HUES64 (cell line): Measurements from ENCODE around the gene RASGRF1.

Experiments used
- H3K27ac ChIP-seq: 2 replicates; pipeline ENCODE4 v1.7.0; 2013; ENCODE audit warnings: low read depth, low read length, inconsistent platforms
- H3K27me3 ChIP-seq: 2 replicates; pipeline ENCODE4 v1.6.1; 2013; ENCODE audit warnings: mild to moderate bottlenecking, low read length; ENCODE audit not compliant: insufficient read depth
- H3K36me3 ChIP-seq: 2 replicates; pipeline ENCODE4 v1.6.1; 2013; ENCODE audit warnings: mild to moderate bottlenecking, low read length; ENCODE audit not compliant: insufficient read depth
- H3K4me1 ChIP-seq: 2 replicates; pipeline ENCODE4 v1.6.1; 2013; ENCODE audit warnings: mild to moderate bottlenecking, low read length, moderate library complexity; ENCODE audit not compliant: insufficient read depth
- H3K4me3 ChIP-seq: 2 replicates; pipeline ENCODE4 v1.5.1; 2013; ENCODE audit warnings: mild to moderate bottlenecking, low read length, moderate library complexity
- H3K9ac ChIP-seq: 2 replicates; pipeline ENCODE4 v1.6.1; 2013; ENCODE audit warnings: mild to moderate bottlenecking, low read depth, low read length
- H3K9me3 ChIP-seq: 2 replicates; pipeline ENCODE4 v1.6.1; 2013; ENCODE audit warnings: low read depth, low read length; ENCODE audit not compliant: insufficient read depth
- WGBS: fragments of 150-250, 120-280 bp; methylation state at CpG from one replicate; pipeline ENCODE4 v1.1.7; 2013; ENCODE audit warnings: missing lambda C conversion rate; 5-methylcytosine and 5-hydroxymethylcytosine counted together

Gene RASGRF1

GRCh38 chr15:79083154-79083553, 7.4 kb downstream of the RASGRF1 start:
- Histone ChIP-seq H3K27me3 (peaks cover 60% of the 10 kb centered on the region), H3K4me3 (no peak overlapping the region), H3K4me1 (no peaks in the 10 kb centered on the region), H3K36me3 (no peaks in the 10 kb centered on the region), H3K9ac (no peak overlapping the region), H3K9me3 (no peaks in the 10 kb centered on the region), H3K27ac (no peak overlapping the region)
- 93% methylated on average over 14 of the region's 14 CpGs for WGBS

GRCh38 chr15:79082363-79083070, 8.1 kb downstream of the RASGRF1 start:
- Histone ChIP-seq H3K27ac (no peak overlapping the region), H3K4me3 (no peak overlapping the region), H3K9me3 (no peaks in the 10 kb centered on the region), H3K36me3 (no peaks in the 10 kb centered on the region), H3K4me1 (no peaks in the 10 kb centered on the region), H3K9ac (no peak overlapping the region), H3K27me3 (peaks cover 53% of the 10 kb centered on the region)
- WGBS, result 85% methylated on average over 6 of the region's 6 CpGs

GRCh38 chr15:79078763-79079410, 11.7 kb downstream of the RASGRF1 start:
- Histone ChIP-seq H3K9me3 (no peaks in the 10 kb centered on the region), H3K4me3 (no peak overlapping the region), H3K27ac (no peak overlapping the region), H3K9ac (no peak overlapping the region), H3K4me1 (no peaks in the 10 kb centered on the region), H3K27me3 (peaks cover 17% of the 10 kb centered on the region), H3K36me3 (no peaks in the 10 kb centered on the region)
- WGBS, result 90% methylated on average over 11 of the region's 11 CpGs

- no peak overlapping the region for H3K27ac ChIP-seq
- no peak overlapping the region for H3K4me3 ChIP-seq
- 91% methylated on average over 5 of the region's 5 CpGs for WGBS
- H3K9me3 ChIP-seq, result no peaks in the 10 kb centered on the region
- peaks cover 9% of the 10 kb centered on the region for H3K27me3 ChIP-seq
- H3K36me3 ChIP-seq, result no peaks in the 10 kb centered on the region
- no peak overlapping the region for H3K9ac ChIP-seq
- no peaks in the 10 kb centered on the region for H3K4me1 ChIP-seq
These were observed 12.6 kb downstream of the RASGRF1 start for GRCh38 chr15:79078003-79078402.

- Histone ChIP-seq H3K4me3 (no peak overlapping the region), H3K9ac (no peak overlapping the region), H3K36me3 (no peaks in the 10 kb centered on the region), H3K4me1 (no peaks in the 10 kb centered on the region), H3K27me3 (peaks cover 3% of the 10 kb centered on the region; the same call in 1 of the 2 replicates), H3K9me3 (no peaks in the 10 kb centered on the region), H3K27ac (no peak overlapping the region)
- WGBS, result 72% methylated on average over 6 of the region's 6 CpGs
These were observed 13.9 kb downstream of the RASGRF1 start for GRCh38 chr15:79076661-79077060.

- H3K36me3 ChIP-seq, result no peaks in the 10 kb centered on the region
- H3K27ac ChIP-seq, result no peak overlapping the region
- H3K4me1 ChIP-seq, result no peaks in the 10 kb centered on the region
- no peaks in the 10 kb centered on the region for H3K27me3 ChIP-seq
- H3K4me3 ChIP-seq, result no peak overlapping the region
- 97% methylated on average over 2 of the region's 2 CpGs for WGBS
- no peaks in the 10 kb centered on the region for H3K9me3 ChIP-seq
- H3K9ac ChIP-seq, result no peak overlapping the region
These were observed 15.3 kb downstream of the RASGRF1 start for GRCh38 chr15:79075256-79075655.

GRCh38 chr15:79073336-79073735, 17.2 kb downstream of the RASGRF1 start:
- no peaks in the 10 kb centered on the region for H3K9me3 ChIP-seq
- no peak overlapping the region for H3K4me3 ChIP-seq
- H3K36me3 ChIP-seq, result no peaks in the 10 kb centered on the region
- H3K9ac ChIP-seq, result no peak overlapping the region
- WGBS, result 94% methylated on average over 9 of the region's 9 CpGs
- no peak overlapping the region for H3K27ac ChIP-seq
- no peaks in the 10 kb centered on the region for H3K27me3 ChIP-seq
- no peaks in the 10 kb centered on the region for H3K4me1 ChIP-seq

- Histone ChIP-seq H3K9me3 (no peaks in the 10 kb centered on the region), H3K27ac (no peak overlapping the region), H3K4me1 (no peaks in the 10 kb centered on the region), H3K9ac (no peak overlapping the region), H3K27me3 (no peaks in the 10 kb centered on the region), H3K36me3 (no peaks in the 10 kb centered on the region), H3K4me3 (no peak overlapping the region)
- 95% methylated on average over 3 of the region's 3 CpGs for WGBS
These were observed 18.7 kb downstream of the RASGRF1 start for GRCh38 chr15:79071901-79072300.

- Histone ChIP-seq H3K27me3 (peaks cover 2% of the 10 kb centered on the region; the same call in 1 of the 2 replicates), H3K9ac (no peak overlapping the region), H3K36me3 (no peaks in the 10 kb centered on the region), H3K4me1 (no peaks in the 10 kb centered on the region), H3K27ac (no peak overlapping the region), H3K9me3 (no peaks in the 10 kb centered on the region), H3K4me3 (no peak overlapping the region)
- 98% methylated on average over 2 of the region's 2 CpGs for WGBS
These were observed 21.8 kb downstream of the RASGRF1 start for GRCh38 chr15:79068790-79069189.

GRCh38 chr15:79067969-79068368, 22.6 kb downstream of the RASGRF1 start:
- Histone ChIP-seq H3K27me3 (peaks cover 2% of the 10 kb centered on the region; the same call in 1 of the 2 replicates), H3K9ac (no peak overlapping the region), H3K4me3 (no peak overlapping the region), H3K4me1 (no peaks in the 10 kb centered on the region), H3K27ac (no peak overlapping the region), H3K36me3 (no peaks in the 10 kb centered on the region), H3K9me3 (no peaks in the 10 kb centered on the region)
- WGBS, result 86% methylated on average over 3 of the region's 3 CpGs

GRCh38 chr15:79067072-79067833, 23.3 kb downstream of the RASGRF1 start:
- no peak overlapping the region for H3K27ac ChIP-seq
- H3K36me3 ChIP-seq, result no peaks in the 10 kb centered on the region
- 92% methylated on average over 8 of the region's 8 CpGs for whole genome bisulfite sequencing
- peaks cover 3% of the 10 kb centered on the region; the same call in 1 of the 2 replicates for H3K27me3 ChIP-seq
- no peaks in the 10 kb centered on the region for H3K4me1 ChIP-seq
- H3K4me3 ChIP-seq, result no peak overlapping the region
- no peaks in the 10 kb centered on the region for H3K9me3 ChIP-seq
- H3K9ac ChIP-seq, result no peak overlapping the region
